ENCODE measurements around the gene WDR87.
A peak's percentile ranks its signal among the peaks of the same experiment; 100 is the strongest.
"Not testable (repeated sequence)": the region's sequence is repeated elsewhere in the genome, so short reads cannot be mapped to it uniquely, and the experiment has no call there.

WDR87 gene

DNA sequence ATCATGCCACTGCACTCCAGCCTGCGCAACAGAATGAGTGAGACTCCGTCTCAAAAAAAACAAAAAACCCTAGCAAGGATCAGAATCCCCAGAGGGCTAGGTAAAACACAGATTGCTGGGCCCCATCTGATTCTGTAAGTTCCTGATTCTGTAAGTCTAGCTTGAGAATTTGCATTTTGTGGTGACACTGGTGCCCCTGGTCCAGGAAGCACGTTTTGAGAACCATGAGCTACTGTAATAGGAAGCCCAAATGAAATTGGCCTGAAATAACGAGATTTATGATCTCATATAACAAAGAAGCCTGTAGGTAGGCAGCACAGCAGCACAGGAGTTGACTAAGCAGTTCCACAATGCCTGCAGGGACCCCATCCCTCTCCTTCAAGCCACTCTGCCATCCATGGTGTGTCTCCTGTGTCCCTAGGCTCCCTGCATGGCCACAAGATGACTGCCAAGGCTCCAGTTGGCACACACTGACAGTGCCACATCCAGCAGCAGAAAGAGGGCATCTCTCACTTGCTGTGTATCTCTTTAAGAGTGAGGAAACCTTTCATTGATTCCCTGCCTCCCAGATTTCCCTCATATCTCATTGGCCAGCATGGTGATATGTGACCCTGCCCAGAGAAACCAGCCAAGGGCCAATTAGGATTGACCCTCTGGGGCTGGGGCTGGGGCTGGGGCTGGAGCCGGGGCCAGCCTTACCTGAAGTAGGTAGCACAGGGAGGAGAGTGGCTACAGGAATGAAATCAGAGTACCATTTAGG, 22.3 kb upstream of the WDR87 start:
- Mint-ChIP-seq H3K36me3 (ENCODE audit: low read depth) (peaks cover 7% of the 10 kb centered on the region), H3K27ac (no peak overlapping the region), H3K9me3 (no peaks in the 10 kb centered on the region), H3K27me3 (ENCODE audit: low read depth, poor library complexity) (peaks cover 3% of the 10 kb centered on the region), H3K4me3 (no peak overlapping the region), H3K4me1 (peaks cover 57% of the 10 kb centered on the region)
- no peak for DNase-seq
- TF ChIP-seq CTCF (IDR thresholded peaks at IDR 0.05): no peak

- no peaks in the 10 kb centered on the region for H3K9me3 Mint-ChIP-seq
- peaks cover 3% of the 10 kb centered on the region for H3K27me3 Mint-ChIP-seq (ENCODE audit: low read depth, poor library complexity)
- H3K4me1 Mint-ChIP-seq: peaks cover 43% of the 10 kb centered on the region
- H3K36me3 Mint-ChIP-seq (ENCODE audit: low read depth): peaks cover 10% of the 10 kb centered on the region
- H3K4me3 Mint-ChIP-seq: no peak overlapping the region
- TF ChIP-seq CTCF (IDR thresholded peaks at IDR 0.05): no peak
- H3K27ac Mint-ChIP-seq: no peak overlapping the region
- no peak for DNase-seq
Measured at GRCh38 chr19:37926711-37927110, 20.3 kb upstream of the WDR87 start.

DNA sequence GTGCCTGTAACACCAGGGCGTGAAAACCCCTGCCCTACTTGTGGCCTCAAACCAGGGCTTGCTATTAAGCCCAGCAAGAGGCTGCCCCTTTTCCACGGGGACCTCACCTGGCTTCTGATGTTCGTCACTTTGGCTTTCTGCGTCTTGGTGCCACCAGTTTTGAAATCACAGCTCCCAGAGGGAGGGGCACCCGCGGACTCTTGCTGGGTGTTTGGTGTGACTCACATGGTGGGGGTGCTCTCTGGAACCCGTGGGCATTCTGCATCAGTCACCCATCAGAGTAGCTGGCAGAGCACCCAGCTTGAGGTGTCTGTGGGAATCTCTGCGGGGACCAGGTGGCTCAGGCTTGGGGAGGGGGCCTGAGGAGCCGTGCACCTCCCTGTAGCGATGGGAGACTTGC, 19.9 kb upstream of the WDR87 start:
- no peak for TF ChIP-seq CTCF (IDR thresholded peaks at IDR 0.05)
- no peak overlapping the region for H3K27ac Mint-ChIP-seq
- H3K27me3 Mint-ChIP-seq (ENCODE audit: low read depth, poor library complexity): peaks cover 3% of the 10 kb centered on the region
- peaks cover 42% of the 10 kb centered on the region for H3K4me1 Mint-ChIP-seq
- DNase-seq: no peak
- peaks cover 14% of the 10 kb centered on the region for H3K36me3 Mint-ChIP-seq (ENCODE audit: low read depth)
- no peaks in the 10 kb centered on the region for H3K9me3 Mint-ChIP-seq
- no peak overlapping the region for H3K4me3 Mint-ChIP-seq

DNA sequence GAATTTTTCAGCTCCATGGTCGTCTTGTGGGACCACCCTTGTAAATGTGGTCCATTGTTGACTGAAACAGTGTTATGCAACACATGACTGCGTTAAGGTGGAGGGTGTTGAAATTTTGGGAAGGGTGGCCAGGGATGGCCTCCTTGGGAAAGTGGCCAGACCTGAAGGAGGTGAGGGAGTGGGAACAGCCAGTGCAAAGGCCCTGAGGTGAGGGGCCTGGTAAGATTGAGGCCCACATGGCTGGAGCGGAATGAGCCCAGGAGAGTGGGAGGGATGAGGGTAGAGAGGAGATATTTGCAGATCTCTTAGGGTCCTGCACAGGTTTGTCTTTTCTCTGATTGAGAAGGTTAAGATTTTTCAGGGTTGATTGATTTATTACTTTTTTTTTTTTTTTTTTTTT, 18.8 kb upstream of the WDR87 start:
- DNase-seq: no peak
- H3K9me3 Mint-ChIP-seq: no peaks in the 10 kb centered on the region
- no peak for TF ChIP-seq CTCF (IDR thresholded peaks at IDR 0.05)
- no peak overlapping the region for H3K4me3 Mint-ChIP-seq
- peaks cover 47% of the 10 kb centered on the region for H3K4me1 Mint-ChIP-seq
- peaks cover 20% of the 10 kb centered on the region for H3K36me3 Mint-ChIP-seq (ENCODE audit: low read depth)
- H3K27ac Mint-ChIP-seq: no peak overlapping the region
- H3K27me3 Mint-ChIP-seq (ENCODE audit: low read depth, poor library complexity): peaks cover 3% of the 10 kb centered on the region

DNA sequence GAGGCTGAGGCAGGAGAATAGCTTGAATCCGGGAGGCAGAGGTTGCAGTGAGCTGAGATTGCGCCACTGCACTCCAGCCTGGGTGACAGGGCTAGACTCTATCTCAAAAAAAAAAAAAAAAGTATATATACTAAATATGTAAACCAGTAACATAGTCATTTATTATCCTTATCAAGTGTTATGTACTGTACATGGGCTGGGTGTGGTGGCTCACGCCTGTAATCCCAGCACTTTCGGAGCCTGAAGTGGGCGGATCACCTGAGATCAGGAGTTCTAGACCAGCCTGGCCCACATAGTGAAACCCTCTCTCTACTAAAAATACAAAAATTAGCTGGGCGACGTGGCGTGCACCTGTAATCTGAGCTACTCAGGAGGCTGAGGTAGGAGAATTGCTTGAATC, 18.2 kb upstream of the WDR87 start:
- H3K9me3 Mint-ChIP-seq; H3K27ac Mint-ChIP-seq; H3K4me3 Mint-ChIP-seq; H3K27me3 Mint-ChIP-seq (ENCODE audit: low read depth, poor library complexity); DNase-seq: not testable (repeated sequence)
- H3K36me3 Mint-ChIP-seq (ENCODE audit: low read depth): peaks cover 20% of the 10 kb centered on the region
- peaks cover 49% of the 10 kb centered on the region for H3K4me1 Mint-ChIP-seq

GRCh38 chr19:37920591-37921450, 14.4 kb upstream of the WDR87 start:
- no peak for DNase-seq

More at GRCh38 chr19:37920591-37921450, 14.4 kb upstream of the WDR87 start:
- Mint-ChIP-seq H3K4me1 (peaks cover 35% of the 10 kb centered on the region), H3K4me3 (no peak overlapping the region), H3K9me3 (no peaks in the 10 kb centered on the region), H3K27ac (peak overlapping the region; percentile 88), H3K36me3 (ENCODE audit: low read depth) (peaks cover 35% of the 10 kb centered on the region), H3K27me3 (ENCODE audit: low read depth, poor library complexity) (no peaks in the 10 kb centered on the region)
- TF ChIP-seq CTCF (IDR thresholded peaks at IDR 0.05): no peak
